ENCODE data around the gene ERGIC1. TPM values are rescaled to one million over a fixed set of nuclear protein-coding genes. Genes with fewer than 3 reads are reported as not detected.
A peak's percentile ranks its signal among the peaks of the same experiment; 100 is the strongest.
"Not testable (repeated sequence)": the region's sequence is repeated elsewhere in the genome, so short reads cannot be mapped to it uniquely, and the experiment has no call there.

Gene ERGIC1
- total RNA-seq, 1 donor from 2014 or later = 81.4 TPM

GRCh38 chr5:172841256-172841655 lies 7.2 kb downstream of the ERGIC1 start:
- ATAC-seq (no peak), DNase-seq (no peak)
- intact Hi-C loops (cut with micrococcal nuclease) = no loop called here

- intact Hi-C loops (cut with micrococcal nuclease) = no loop called here
- no peak for ATAC-seq
- no peak for DNase-seq
Measured at GRCh38 chr5:172843825-172844576, 9.9 kb downstream of the ERGIC1 start.

- DNase-seq (no peak), ATAC-seq (no peak)
- intact Hi-C loops (cut with micrococcal nuclease) = no loop called here
Measured at GRCh38 chr5:172844577-172844838, 10.5 kb downstream of the ERGIC1 start.

GRCh38 chr5:172845154-172845553 lies 11.1 kb downstream of the ERGIC1 start:
- ATAC-seq (no peak), DNase-seq (no peak)
- intact Hi-C loops (cut with micrococcal nuclease) = no loop called here

GRCh38 chr5:172845576-172845975 lies 11.5 kb downstream of the ERGIC1 start:
- DNase-seq (no peak), ATAC-seq (no peak)
- intact Hi-C loops (cut with micrococcal nuclease) = no loop called here

GRCh38 chr5:172846249-172846648 lies 12.2 kb downstream of the ERGIC1 start:
- DNase-seq = no peak
- ATAC-seq = no peak
- intact Hi-C loops (cut with micrococcal nuclease) = no loop called here

- DNase-seq (no peak), ATAC-seq (no peak)
- intact Hi-C loops (cut with micrococcal nuclease) = no loop called here
Measured at GRCh38 chr5:172846677-172847076, 12.6 kb downstream of the ERGIC1 start.

- ATAC-seq; intact Hi-C loops (cut with micrococcal nuclease): not testable (repeated sequence)
Measured at GRCh38 chr5:172847584-172847983, 13.5 kb downstream of the ERGIC1 start.

GRCh38 chr5:172848419-172848818 lies 14.4 kb downstream of the ERGIC1 start:
- no peak for DNase-seq
- intact Hi-C loops (cut with micrococcal nuclease) = no loop called here
- no peak for ATAC-seq

More at GRCh38 chr5:172847584-172847983, 13.5 kb downstream of the ERGIC1 start:
- DNase-seq = not testable (repeated sequence)

GRCh38 chr5:172849606-172850453 lies 15.8 kb downstream of the ERGIC1 start:
- ATAC-seq = no peak
- DNase-seq = no peak
- intact Hi-C loops (cut with micrococcal nuclease) = no loop called here

- no peak for DNase-seq
- intact Hi-C loops (cut with micrococcal nuclease) = no loop called here
- ATAC-seq = no peak
Measured at GRCh38 chr5:172850454-172850797, 16.4 kb downstream of the ERGIC1 start.

- ATAC-seq; DNase-seq; intact Hi-C loops (cut with micrococcal nuclease): not testable (repeated sequence)
Measured at GRCh38 chr5:172851254-172851653, 17.2 kb downstream of the ERGIC1 start.

- intact Hi-C loops (cut with micrococcal nuclease) = no loop called here
- ATAC-seq = no peak
Measured at GRCh38 chr5:172852490-172853354, 18.7 kb downstream of the ERGIC1 start.

GRCh38 chr5:172853355-172853975 lies 19.4 kb downstream of the ERGIC1 start:
- intact Hi-C loops (cut with micrococcal nuclease) = no loop called here
- no peak for DNase-seq
- peak; percentile 30 for ATAC-seq

More at GRCh38 chr5:172852490-172853354, 18.7 kb downstream of the ERGIC1 start:
- DNase-seq = peak; percentile 55

GRCh38 chr5:172854451-172854871 lies 20.4 kb downstream of the ERGIC1 start:
- intact Hi-C loops (cut with micrococcal nuclease) = no loop called here

GRCh38 chr5:172854971-172855370 lies 20.9 kb downstream of the ERGIC1 start:
- no peak for DNase-seq
- intact Hi-C loops (cut with micrococcal nuclease) = no loop called here
- no peak for ATAC-seq

More at GRCh38 chr5:172854451-172854871, 20.4 kb downstream of the ERGIC1 start:
- ATAC-seq (peak; percentile 27), DNase-seq (peak; percentile 65)

GRCh38 chr5:172855597-172856292 lies 21.7 kb downstream of the ERGIC1 start:
- ATAC-seq = peak; percentile 40
- DNase-seq = peak; percentile 76
- intact Hi-C loops (cut with micrococcal nuclease) = no loop called here

- DNase-seq (no peak), ATAC-seq (no peak)
- intact Hi-C loops (cut with micrococcal nuclease) = no loop called here
Measured at GRCh38 chr5:172856336-172856735, 22.3 kb downstream of the ERGIC1 start.

GRCh38 chr5:172857982-172858381 lies 23.9 kb downstream of the ERGIC1 start:
- intact Hi-C loops (cut with micrococcal nuclease) = no loop called here
- no peak for DNase-seq
- no peak for ATAC-seq

Measured in left ventricle myocardium superior (tissue), 1 donor.